SK-N-SH (cell line): ENCODE data around the gene JPH2. TPM values are rescaled to one million over a fixed set of nuclear protein-coding genes. Genes with fewer than 3 reads are reported as not detected.

Experiments
- CTCF ChIA-PET: fragments of 300-600, 350-600 bp; formaldehyde crosslinking; extraction: SDS; loops from one replicate; lab custom pipeline; 2021; lab: Yijun Ruan, JAX
- POLR2A ChIA-PET: fragments of 350-600 bp; sonication (Branson Sonifier 250); formaldehyde crosslinking; extraction: SDS; loops from one replicate; lab custom pipeline; 2020; ENCODE audit warnings: antibody characterized with exemption, inconsistent platforms; lab: Yijun Ruan, JAX
- DNase-seq: peaks from one replicate; pipeline ENCODE4 v3.0.0; 2012
- H2AFZ ChIP-seq: fragments of 200-600 bp; sonication (generic); 2 replicates; pipeline ENCODE4 v1.8.1; 2016; ENCODE audit warnings: antibody characterized with exemption, mild to moderate bottlenecking, low read depth
- H3F3A ChIP-seq: fragments of 200-600 bp; sonication (generic); replicated peaks from 2 replicates; pipeline ENCODE3; 2016; ENCODE audit warnings: antibody characterized with exemption, mild to moderate bottlenecking; ENCODE audit not compliant: insufficient read depth
- H3K27ac ChIP-seq, 2 experiments: fragments of 200-500 bp in 1 of 2; fragments of 200-600 bp in 1 of 2; sonication (Bioruptor generic) in 1 of 2; sonication (generic), shearing (Covaris generic) in 1 of 2; 2 replicates each; pipeline versions ENCODE4 v1.5.1 to v1.6.1; 2014 to 2016; ENCODE audit warnings: low read depth in 2 of 2, inconsistent platforms in 1 of 2, low read length in 1 of 2, mild to moderate bottlenecking in 1 of 2, mixed read lengths in 1 of 2
- H3K27me3 ChIP-seq: fragments of 200-600 bp; sonication (generic), shearing (Covaris generic); 2 replicates; pipeline ENCODE4 v1.6.1; 2016; ENCODE audit warnings: mixed run types; ENCODE audit not compliant: insufficient read depth
- H3K36me3 ChIP-seq, 2 experiments: fragments of 200-500 bp in 1 of 2; fragments of 200-600 bp in 1 of 2; sonication (Bioruptor generic) in 1 of 2; sonication (generic) in 1 of 2; replicated peaks in 1 of 2; 2 replicates each; pipeline versions ENCODE3 to v1.5.1; 2014 to 2016; ENCODE audit warnings: low read length in 1 of 2, mild to moderate bottlenecking in 1 of 2; ENCODE audit not compliant: insufficient read depth in 2 of 2, control insufficient read depth in 1 of 2
- H3K4me1 ChIP-seq, 2 experiments: fragments of 200-500 bp in 1 of 2; fragments of 200-600 bp in 1 of 2; sonication (Bioruptor generic) in 1 of 2; sonication (generic), shearing (Covaris generic) in 1 of 2; 2 replicates each; pipeline versions ENCODE4 v1.5.1 to v1.6.1; 2014 to 2016; ENCODE audit warnings: low read depth in 1 of 2, low read length in 1 of 2, mixed run types in 1 of 2; ENCODE audit not compliant: insufficient read depth in 2 of 2, control insufficient read depth in 1 of 2
- H3K4me2 ChIP-seq: fragments of 200-600 bp; sonication (generic), shearing (Covaris generic); 2 replicates; pipeline ENCODE4 v1.6.1; 2017; ENCODE audit warnings: mixed run types
- H3K4me3 ChIP-seq, 2 experiments: fragments of 200-500 bp in 1 of 2; fragments of 200-600 bp in 1 of 2; sonication (Bioruptor generic) in 1 of 2; sonication (generic), shearing (Covaris generic) in 1 of 2; 2 replicates each; pipeline versions ENCODE4 v1.5.1 to v1.8.1; 2014 to 2016; ENCODE audit warnings: low read depth in 2 of 2, inconsistent platforms in 1 of 2, low read length in 1 of 2, mild to moderate bottlenecking in 1 of 2, mixed read lengths in 1 of 2, moderate library complexity in 1 of 2
- H3K79me2 ChIP-seq: fragments of 200-600 bp; sonication (generic); 2 replicates; pipeline ENCODE4 v1.8.1; 2017; ENCODE audit warnings: mild to moderate bottlenecking; ENCODE audit not compliant: insufficient read depth
- H3K9ac ChIP-seq: fragments of 200-600 bp; sonication (generic); 2 replicates; pipeline ENCODE4 v1.6.1; 2017; ENCODE audit warnings: mixed run types
- H3K9me2 ChIP-seq: fragments of 200-600 bp; sonication (generic); 2 replicates; pipeline ENCODE4 v1.6.1; 2017; ENCODE audit warnings: mixed run types
- H3K9me3 ChIP-seq: fragments of 200-600 bp; sonication (generic); 2 replicates; pipeline ENCODE4 v1.6.1; 2017; ENCODE audit warnings: mixed run types, mild to moderate bottlenecking, moderate library complexity
- H4K20me1 ChIP-seq: fragments of 200-600 bp; sonication (generic); 2 replicates; pipeline ENCODE4 v1.6.1; 2017; ENCODE audit warnings: mild to moderate bottlenecking, mixed run types; ENCODE audit not compliant: insufficient read depth
- JUND ChIP-seq: IDR thresholded peaks from 2 replicates; pipeline ENCODE4 v1.4.0; 2012
- MAX ChIP-seq: IDR thresholded peaks from 2 replicates; pipeline ENCODE4 v1.4.0; 2012; ENCODE audit warnings: low read depth
- NFIC ChIP-seq: IDR thresholded peaks from 2 replicates; pipeline ENCODE4 v1.4.0; 2012; ENCODE audit warnings: borderline replicate concordance
- PBX3 ChIP-seq: IDR thresholded peaks from 2 replicates; pipeline ENCODE4; 2012
- RAD21 ChIP-seq: IDR thresholded peaks from 2 replicates; pipeline ENCODE4 v1.6.1; 2012; ENCODE audit warnings: mild to moderate bottlenecking, low read length
- REST ChIP-seq: IDR thresholded peaks from 2 replicates; pipeline ENCODE4 v1.6.1; 2012; ENCODE audit warnings: mild to moderate bottlenecking, low read depth, low read length, moderate library complexity
- RXRA ChIP-seq: IDR thresholded peaks from 2 replicates; pipeline ENCODE4 v1.4.0; 2012; ENCODE audit warnings: low read depth, mild to moderate bottlenecking, borderline replicate concordance
- TAF1 ChIP-seq: IDR thresholded peaks from 2 replicates; pipeline ENCODE4 v1.6.1; 2012; ENCODE audit warnings: low read depth, mild to moderate bottlenecking, low read length, moderate library complexity, borderline replicate concordance
- TCF12 ChIP-seq: IDR thresholded peaks from 2 replicates; pipeline ENCODE4 v1.4.0; 2012
- TEAD4 ChIP-seq: IDR thresholded peaks from 2 replicates; pipeline ENCODE4 v1.4.0; 2012; ENCODE audit warnings: mild to moderate bottlenecking, borderline replicate concordance; ENCODE audit not compliant: insufficient read depth
- WGBS: methylation state at CpG from one replicate; pipeline ENCODE4 v1.1.6; 2017; ENCODE audit warnings: low lambda C conversion rate; 5-methylcytosine and 5-hydroxymethylcytosine counted together
- polyA plus RNA-seq, 3 experiments: library from polyadenylated mRNA; depleted of rRNA; stranded (reverse); fragments of >200 nt; gene quantifications; 2 replicates each; pipeline ENCODE4 v1.2.3, GENCODE V29; 2012

The JPH2 gene
- polyA plus RNA-seq, 1 of the 3 experiments (the other 2 are of a cell fraction), result 0.67 TPM

- ChIA-PET POLR2A (no interaction called here), CTCF (interaction anchor here (3.0 to 4.7 kb wide), 2 partner anchors 28 to 45 kb away, joined by 13 to 17 read pairs; no protein-coding TSS in a partner anchor)
- DNase-seq, result no peak
- H3K27ac ChIP-seq, result no peak overlapping the region
- no peaks in the 10 kb centered on the region for H3F3A ChIP-seq
- no peak overlapping the region for H3K4me2 ChIP-seq
- H2AFZ ChIP-seq, result no peak overlapping the region
- TF ChIP-seq TCF12 (no peak), JUND (no peak), RXRA (no peak), TEAD4 (no peak)
- no peaks in the 10 kb centered on the region for H4K20me1 ChIP-seq
- no peaks in the 10 kb centered on the region for H3K27me3 ChIP-seq
- no peak overlapping the region for H3K4me3 ChIP-seq
- H3K9ac ChIP-seq, result no peak overlapping the region
- 87% methylated on average over 18 of the region's 18 CpGs for WGBS
- H3K79me2 ChIP-seq, result no peaks in the 10 kb centered on the region
- H3K9me3 ChIP-seq, result no peaks in the 10 kb centered on the region
- no peaks in the 10 kb centered on the region for H3K4me1 ChIP-seq
- H3K9me2 ChIP-seq, result no peaks in the 10 kb centered on the region
- H3K36me3 ChIP-seq, result peaks cover 0 to 2% of the 10 kb centered on the region in 2 experiments
Measured at GRCh38 chr20:44145131-44145775, 41.7 kb downstream of the JPH2 start.

GRCh38 chr20:44143936-44144335, 43.1 kb downstream of the JPH2 start:
- Histone ChIP-seq H3K27ac (no peak overlapping the region), H3K27me3 (no peaks in the 10 kb centered on the region), H3K9ac (no peak overlapping the region), H3K4me3 (no peak overlapping the region), H3K79me2 (no peaks in the 10 kb centered on the region)
- no peak for DNase-seq
- TF ChIP-seq TAF1 (no peak), NFIC (no peak), RAD21 (no peak), MAX (no peak), RXRA (no peak), PBX3 (no peak), REST (no peak)
- TF ChIP-seq, all 33 proteins: peak for 0
- POLR2A ChIA-PET, result no interaction called here
- Histone ChIP-seq H3F3A (no peaks in the 10 kb centered on the region), H3K4me2 (no peak overlapping the region), H3K4me1 (no peaks in the 10 kb centered on the region), H3K9me3 (no peaks in the 10 kb centered on the region), H2AFZ (no peak overlapping the region), H3K9me2 (no peaks in the 10 kb centered on the region), H3K36me3 (no peaks in the 10 kb centered on the region), H4K20me1 (no peaks in the 10 kb centered on the region)
- CTCF ChIA-PET, result interaction anchor here (1.1 to 4.7 kb wide), 2 partner anchors 27 to 46 kb away, joined by 3 to 17 read pairs; no protein-coding TSS in a partner anchor
- 84% methylated on average over 10 of the region's 10 CpGs for WGBS
